Stimulated activated CD8-positive, alpha-beta memory T cell treated with anti-CD3 and anti-CD28 coated beads, Interleukin-12 subunit alpha, Interleukin-12 subunit beta, amount 100 ng/mL, for 24 hours (primary cell): ENCODE measurements around the gene CMYA5.

Source experiments
- DNase-seq: peaks from one replicate; pipeline ENCODE4 v3.0.0-alpha.2; 2020; ENCODE audit errors: extremely low read depth

The CMYA5 gene

GRCh38 chr5:79834754-79835714 lies 145.4 kb downstream of the CMYA5 start:
- no peak for DNase-seq

DNA sequence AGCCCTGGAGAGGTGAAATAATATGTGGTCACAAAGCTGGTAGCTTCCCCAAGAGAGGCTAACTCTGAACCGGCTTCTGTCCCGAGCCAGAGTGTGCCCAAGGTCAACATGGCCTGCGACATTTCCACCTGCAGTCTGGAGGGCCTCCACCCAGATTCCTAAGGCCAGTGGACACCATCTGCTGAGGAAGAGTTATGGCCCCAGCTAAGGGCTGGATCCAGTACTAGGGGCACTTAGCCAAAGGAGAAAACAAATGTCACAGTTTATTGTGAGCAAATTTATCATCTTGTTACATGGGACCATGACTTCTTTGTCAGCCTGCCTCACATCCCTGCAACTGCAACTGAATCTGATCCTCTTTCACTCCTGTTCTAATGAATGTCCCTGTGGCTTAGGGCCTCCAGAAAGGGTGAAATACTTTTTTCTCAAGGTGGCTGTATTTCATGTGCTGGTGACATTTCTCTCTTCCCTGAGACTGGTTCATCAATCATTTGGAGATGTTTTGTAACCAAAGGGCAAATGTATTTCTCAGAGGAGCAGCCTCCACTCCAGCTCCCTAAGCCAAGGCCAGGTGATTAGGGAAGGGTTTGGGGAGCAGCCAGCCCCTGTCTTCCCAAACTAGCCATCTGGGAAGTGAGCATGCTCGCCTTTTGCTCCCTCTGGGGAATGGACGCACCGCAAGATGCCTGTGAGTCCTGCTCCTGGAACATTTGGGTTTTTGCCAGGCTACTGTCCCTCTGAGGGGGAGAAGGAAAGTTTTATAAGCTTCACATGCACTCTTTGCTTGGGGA lies 148.3 kb downstream of the CMYA5 start:
- no peak for DNase-seq

- DNase-seq, result no peak
Measured at GRCh38 chr5:79840084-79840990, 150.7 kb downstream of the CMYA5 start.

- DNase-seq, result no peak
Measured at GRCh38 chr5:79841172-79841571, 151.5 kb downstream of the CMYA5 start.

- DNase-seq, result no peak
Measured at GRCh38 chr5:79842006-79842881, 152.6 kb downstream of the CMYA5 start.

DNA sequence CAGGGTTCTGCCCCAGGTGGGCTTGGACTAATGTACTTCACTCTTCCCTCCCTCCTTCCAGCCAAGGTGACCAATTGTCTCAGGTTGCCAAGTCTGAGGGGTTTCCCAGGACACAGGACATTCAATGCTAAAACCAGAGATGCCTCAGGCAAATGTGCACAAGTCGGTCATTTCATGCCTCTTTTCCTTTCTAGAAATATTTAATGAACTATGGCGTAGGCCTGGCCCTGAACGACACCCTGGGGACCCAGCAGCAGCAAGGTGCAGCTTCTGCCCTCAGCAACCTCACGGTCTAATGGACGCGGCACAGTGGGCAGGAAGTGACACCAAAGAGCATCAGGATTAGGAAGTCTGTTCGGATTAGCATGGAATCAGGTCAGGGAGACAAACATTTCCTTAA lies 153.4 kb downstream of the CMYA5 start:
- no peak for DNase-seq

GRCh38 chr5:79843450-79844388 lies 154.1 kb downstream of the CMYA5 start:
- no peak for DNase-seq

DNA sequence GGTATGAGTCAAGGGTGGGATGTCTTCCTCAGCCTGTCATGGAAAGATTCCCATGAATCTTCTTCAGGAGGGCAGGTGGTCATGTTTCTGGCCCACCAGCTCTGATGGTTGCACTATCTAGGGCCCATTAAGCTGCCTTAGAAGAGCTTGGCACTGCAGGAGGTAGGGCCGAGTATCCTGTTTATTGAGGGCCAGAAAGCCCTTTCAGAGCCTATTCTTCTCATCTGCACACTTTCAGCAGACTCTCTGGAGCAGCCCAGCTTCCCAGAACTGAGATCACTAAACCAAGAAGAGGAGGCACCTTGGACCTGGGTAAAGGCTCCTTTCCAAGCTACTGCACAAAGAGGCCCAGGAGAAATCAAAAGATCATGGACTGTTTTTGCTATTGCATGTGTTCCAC lies 154.9 kb downstream of the CMYA5 start:
- DNase-seq, result no peak

GRCh38 chr5:79845448-79846197 lies 156.0 kb downstream of the CMYA5 start:
- DNase-seq, result no peak

DNA sequence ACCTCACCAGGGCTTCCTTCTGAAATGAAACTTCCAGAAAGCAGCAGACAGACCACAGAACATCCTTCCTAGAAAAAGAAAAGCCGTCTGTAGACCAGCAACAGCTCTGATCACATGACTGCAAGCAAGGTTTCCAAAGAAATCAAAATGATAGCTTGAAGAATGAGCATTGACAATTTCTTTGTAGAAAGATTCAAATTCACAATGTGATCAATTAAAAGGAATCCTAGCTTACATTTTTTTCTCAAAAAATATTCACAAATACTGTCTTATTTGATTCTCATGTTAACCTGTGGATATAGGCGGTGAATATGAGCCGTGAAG lies 156.5 kb downstream of the CMYA5 start:
- no peak for DNase-seq

DNA sequence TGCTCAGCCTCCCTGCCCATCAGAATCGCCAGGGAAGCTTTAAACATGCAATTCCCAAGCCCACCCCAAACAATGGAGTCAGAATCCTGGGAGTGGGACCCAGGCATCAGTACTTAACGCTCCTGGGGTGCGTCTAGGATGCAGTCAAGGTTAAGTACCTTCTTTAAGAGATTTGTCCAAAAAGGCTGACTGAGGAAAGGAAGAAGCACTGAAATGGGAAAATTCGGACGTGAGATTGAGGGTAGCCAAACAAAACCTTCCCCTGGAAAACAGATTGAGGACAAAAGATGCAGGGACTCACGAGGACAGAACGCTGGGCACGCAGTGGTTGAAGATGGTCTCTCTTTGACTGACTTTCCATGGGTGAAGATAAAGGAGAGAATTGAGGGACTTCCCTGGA lies 157.9 kb downstream of the CMYA5 start:
- no peak for DNase-seq

GRCh38 chr5:79849061-79849460 lies 159.4 kb downstream of the CMYA5 start:
- no peak for DNase-seq
